ENCODE data around the gene DDX27.

DDX27 gene

GRCh38 chr20:49278818-49279676 is 59.8 kb downstream of the DDX27 start:
- DNase-seq: peak; percentile 58

GRCh38 chr20:49279677-49280462 is 60.7 kb downstream of the DDX27 start:
- DNase-seq: no peak

GRCh38 chr20:49280463-49281058 is 61.3 kb downstream of the DDX27 start:
- DNase-seq: no peak

GRCh38 chr20:49281059-49281912 is 62.1 kb downstream of the DDX27 start:
- peak; percentile 37 for DNase-seq

GRCh38 chr20:49281913-49282467 is 62.8 kb downstream of the DDX27 start:
- DNase-seq: no peak

GRCh38 chr20:49282584-49283171 is 63.5 kb downstream of the DDX27 start:
- DNase-seq: no peak

GRCh38 chr20:49283176-49283702 is 64.0 kb downstream of the DDX27 start:
- peak; percentile 50 for DNase-seq

GRCh38 chr20:49283703-49284625 is 64.7 kb downstream of the DDX27 start:
- no peak for DNase-seq

GRCh38 chr20:49284818-49285217 is 65.6 kb downstream of the DDX27 start:
- DNase-seq: no peak

GRCh38 chr20:49285233-49285668 is 66.0 kb downstream of the DDX27 start:
- DNase-seq: no peak

GRCh38 chr20:49285813-49286494 is 66.7 kb downstream of the DDX27 start:
- no peak for DNase-seq

GRCh38 chr20:49286689-49287551 is 67.7 kb downstream of the DDX27 start:
- DNase-seq: no peak

GRCh38 chr20:49287555-49288249 is 68.5 kb downstream of the DDX27 start:
- no peak for DNase-seq

GRCh38 chr20:49288250-49288751 is 69.1 kb downstream of the DDX27 start:
- DNase-seq: no peak

GRCh38 chr20:49288784-49289696 is 69.8 kb downstream of the DDX27 start:
- DNase-seq: no peak

GRCh38 chr20:49290608-49291191 is 71.5 kb downstream of the DDX27 start:
- no peak for DNase-seq

All from CD4-positive, alpha-beta T cell treated with Interleukin-17A for 1 hour (primary cell).